Head of caudate nucleus (tissue), 42 donors: ENCODE data around the gene SIL1.

Experiments used
- DNase-seq, 42 donors: peaks; one replicate each; pipeline versions ENCODE4 v3.0.0 to v3.0.0-alpha.2; 2020 to 2021; ENCODE audit warnings: mixed read lengths in 7 of 42
- intact Hi-C: fragments of 100-400 bp; cut with DNase I; formaldehyde crosslinking; loops from one replicate; pipeline ENCODE4 v1.15.0; 2022

Gene SIL1

GRCh38 chr5:139149477-139150199, 48.5 kb downstream of the SIL1 start:
- no peak for DNase-seq
- intact Hi-C loops = no loop called here

- DNase-seq = no peak
- intact Hi-C loops = no loop called here
Measured at GRCh38 chr5:139148986-139149385, 49.2 kb downstream of the SIL1 start.

DNA sequence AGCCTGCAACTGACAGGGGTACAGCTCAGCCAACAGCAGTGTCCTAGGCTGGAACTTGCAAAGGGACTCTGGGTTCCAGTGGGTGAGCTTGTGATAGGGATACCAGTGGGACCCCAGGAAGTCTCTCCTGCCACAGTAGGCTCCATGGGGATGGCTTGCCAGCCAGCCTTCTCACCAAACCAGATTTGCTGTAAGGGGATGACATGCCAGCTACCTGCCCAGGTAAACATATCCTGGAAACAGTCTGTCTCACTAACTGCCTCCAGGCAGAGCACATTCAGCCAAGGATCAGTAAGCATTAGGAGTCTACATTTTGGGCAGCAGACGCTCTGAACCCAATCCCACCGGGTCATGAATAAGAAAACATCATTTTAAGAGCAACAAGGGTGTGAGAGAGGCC, 49.9 kb downstream of the SIL1 start:
- intact Hi-C loops = no loop called here
- DNase-seq = no peak

- intact Hi-C loops = no loop called here
- DNase-seq = peak in 22 of 42 donors; percentile 31 to 77 (median 55)
Measured at GRCh38 chr5:139147483-139148087, 50.6 kb downstream of the SIL1 start.

DNA sequence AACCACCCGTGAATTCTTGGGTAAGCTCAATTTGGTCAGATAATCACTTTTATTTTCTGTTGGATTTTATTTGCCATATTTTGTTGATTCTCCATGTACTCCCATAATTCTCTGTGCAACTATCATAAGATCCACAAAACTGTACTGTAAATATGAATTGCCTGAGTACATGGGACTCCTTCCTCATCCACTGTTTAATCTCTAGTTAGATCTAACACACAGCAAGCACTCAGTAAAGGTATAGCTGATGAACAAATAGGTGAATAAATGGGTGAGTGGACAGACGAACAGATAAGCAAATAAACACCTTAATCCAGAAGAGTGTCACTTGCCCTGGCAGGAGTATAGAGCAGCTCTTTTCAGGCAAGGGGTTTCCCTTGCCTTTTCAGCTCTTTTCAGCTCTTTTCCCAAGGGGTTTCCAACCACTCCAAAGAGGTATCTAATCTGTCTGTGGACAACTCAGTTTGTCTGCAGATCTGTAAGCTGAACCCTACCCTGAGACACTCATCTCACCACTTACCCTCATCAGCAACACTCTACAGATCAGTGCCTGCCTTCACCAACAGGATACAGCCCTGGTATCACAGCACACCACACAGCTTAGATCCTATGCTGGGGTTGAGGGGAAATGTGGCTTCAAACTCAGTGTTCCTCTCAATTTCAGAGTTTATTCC, 51.2 kb downstream of the SIL1 start:
- peak in 1 of 42 donors; percentile 0 for DNase-seq
- intact Hi-C loops = no loop called here

GRCh38 chr5:139141446-139142204, 56.5 kb downstream of the SIL1 start:
- DNase-seq = peak in 1 of 42 donors; percentile 21
- intact Hi-C loops = no loop called here

- peak in 16 of 42 donors; percentile 24 to 77 (median 52) for DNase-seq
- intact Hi-C loops = no loop called here
Measured at GRCh38 chr5:139140591-139141071, 57.5 kb downstream of the SIL1 start.

DNA sequence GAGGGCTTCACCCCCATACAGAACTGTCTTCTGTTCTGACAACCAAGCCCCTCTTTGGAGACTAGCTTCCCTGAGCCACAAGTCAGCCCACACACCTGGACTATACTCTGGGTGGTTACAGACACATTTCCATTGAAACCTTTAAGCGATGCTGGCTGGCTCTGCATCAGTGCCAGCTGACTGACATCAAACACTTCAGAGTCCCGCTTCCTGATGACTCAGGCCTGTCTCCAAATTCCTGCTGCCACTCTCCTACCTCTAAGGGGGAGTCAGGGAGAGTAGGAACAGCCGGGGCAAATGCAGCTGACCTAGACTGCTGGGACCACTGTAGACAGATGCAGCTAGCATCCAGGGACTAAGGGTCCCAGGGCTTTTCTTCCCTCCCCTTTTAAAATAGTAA, 59.4 kb downstream of the SIL1 start:
- DNase-seq = peak in 35 of 42 donors; percentile 23 to 82 (median 54)

DNA sequence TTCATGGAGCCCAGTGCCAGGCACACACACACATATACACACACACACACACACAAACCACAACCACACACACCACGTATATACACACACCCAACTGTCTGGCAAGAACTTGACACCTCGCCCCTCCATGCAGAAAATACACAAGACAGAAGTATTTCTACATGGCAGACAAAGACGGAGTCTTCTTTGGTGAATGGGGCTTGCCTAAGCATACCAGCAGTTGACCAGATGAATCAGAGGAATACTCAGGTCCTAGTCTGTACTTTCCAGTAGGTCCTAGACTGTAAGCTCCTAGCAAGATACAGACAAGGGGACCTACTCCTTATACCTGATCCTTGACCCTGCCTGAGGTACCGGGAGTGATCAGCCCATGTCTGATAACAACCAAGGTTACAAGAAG, 60.1 kb downstream of the SIL1 start:
- intact Hi-C loops = no loop called here
- DNase-seq = no peak

More for the DNA sequence above, 59.4 kb downstream of the SIL1 start:
- intact Hi-C loops = no loop called here

- peak in 11 of 42 donors; percentile 15 to 72 (median 53) for DNase-seq
- intact Hi-C loops = no loop called here
Measured at GRCh38 chr5:139137697-139138096, 60.5 kb downstream of the SIL1 start.

GRCh38 chr5:139134906-139135305, 63.3 kb downstream of the SIL1 start:
- intact Hi-C loops = no loop called here
- DNase-seq = no peak

DNA sequence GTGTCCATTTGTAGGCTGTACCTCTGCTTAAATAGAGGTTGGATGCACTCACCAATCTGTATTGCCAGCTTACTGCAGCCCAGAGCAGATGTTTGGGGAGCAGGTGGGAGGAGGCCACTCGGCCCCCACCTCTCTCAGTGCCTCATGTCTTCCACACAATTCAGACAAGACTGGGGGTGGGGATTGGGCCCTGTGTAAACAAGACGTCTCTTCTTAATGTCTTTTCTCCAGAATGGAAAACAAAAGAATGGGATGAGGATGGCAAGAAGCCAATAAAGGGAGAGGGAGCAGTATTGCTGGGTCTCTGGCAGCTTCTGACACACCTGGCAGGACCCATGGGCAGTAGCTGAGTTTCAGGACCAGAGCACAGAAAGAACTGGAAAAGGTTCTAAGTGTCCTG, 64.9 kb downstream of the SIL1 start:
- intact Hi-C loops = no loop called here
- DNase-seq = peak in 1 of 42 donors; percentile 19

GRCh38 chr5:139132515-139132914, 65.7 kb downstream of the SIL1 start:
- peak in 1 of 42 donors; percentile 27 for DNase-seq
- intact Hi-C loops = no loop called here

DNA sequence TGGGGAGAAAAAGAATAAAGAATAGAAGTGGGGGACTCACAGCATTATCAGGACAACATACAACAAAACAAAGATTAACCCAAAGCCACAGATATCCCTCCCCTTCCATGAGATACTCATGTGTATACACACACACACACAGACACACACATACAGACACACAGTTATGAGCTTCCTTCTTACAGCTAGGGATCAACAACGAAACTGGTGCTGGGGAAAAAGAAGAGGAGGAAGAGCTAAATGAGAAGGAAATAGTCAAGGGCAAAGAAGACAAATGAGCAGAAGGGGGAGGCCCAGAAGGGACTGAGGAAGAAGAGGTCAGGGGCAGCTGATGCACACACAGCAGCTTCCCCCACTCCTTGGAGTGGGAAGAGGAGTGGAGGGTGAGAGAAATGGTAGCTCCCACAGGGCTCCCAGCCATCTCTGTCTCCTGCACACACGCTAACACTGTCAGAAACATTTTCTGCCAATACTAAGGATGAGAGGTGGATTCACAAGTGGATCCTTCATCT, 66.2 kb downstream of the SIL1 start:
- peak in 2 of 42 donors; percentile 33 to 37 for DNase-seq
- intact Hi-C loops = no loop called here

- intact Hi-C loops = no loop called here
- DNase-seq = peak; percentile 32 to 86 (median 66)
Measured at GRCh38 chr5:139131465-139131864, 66.7 kb downstream of the SIL1 start.

DNA sequence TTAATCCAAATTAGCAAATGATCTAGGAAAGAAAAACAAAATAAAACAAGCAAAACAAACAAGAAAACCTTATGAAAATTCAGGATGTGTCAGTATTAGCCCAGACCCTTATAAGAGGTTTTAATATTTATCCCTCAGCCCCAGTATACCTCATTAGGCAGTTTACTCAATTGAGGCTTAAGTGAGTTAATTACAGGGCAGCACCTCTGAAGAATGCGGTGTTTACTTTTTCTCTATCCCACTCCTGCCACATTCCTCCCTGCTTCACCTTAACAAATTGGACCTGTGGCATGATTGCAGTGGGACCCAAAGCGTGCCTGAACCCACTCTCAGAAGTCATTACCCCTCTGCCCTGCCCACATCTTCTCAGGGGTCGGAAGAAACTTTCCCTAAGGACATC, 67.1 kb downstream of the SIL1 start:
- intact Hi-C loops = no loop called here
- no peak for DNase-seq

DNA sequence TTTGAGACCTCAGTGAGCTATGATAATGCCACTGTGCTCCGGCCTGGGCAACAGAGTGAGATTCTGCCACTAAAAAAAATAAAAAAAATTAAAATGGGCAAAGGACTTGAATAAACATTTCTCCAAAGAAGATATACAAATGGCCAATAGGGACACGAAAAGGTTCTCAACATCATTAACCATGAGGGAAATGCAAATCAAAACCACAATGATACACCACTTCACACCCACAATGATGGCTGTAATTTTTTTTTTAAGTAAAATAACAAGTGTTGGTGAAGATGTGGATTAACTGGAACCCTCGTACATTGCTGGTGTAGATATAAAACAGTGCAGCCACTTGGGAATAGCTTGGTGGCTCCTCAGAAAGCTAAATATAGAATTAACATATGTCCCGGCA, 68.0 kb downstream of the SIL1 start:
- peak in 1 of 42 donors; percentile 9 for DNase-seq
- intact Hi-C loops = no loop called here

DNA sequence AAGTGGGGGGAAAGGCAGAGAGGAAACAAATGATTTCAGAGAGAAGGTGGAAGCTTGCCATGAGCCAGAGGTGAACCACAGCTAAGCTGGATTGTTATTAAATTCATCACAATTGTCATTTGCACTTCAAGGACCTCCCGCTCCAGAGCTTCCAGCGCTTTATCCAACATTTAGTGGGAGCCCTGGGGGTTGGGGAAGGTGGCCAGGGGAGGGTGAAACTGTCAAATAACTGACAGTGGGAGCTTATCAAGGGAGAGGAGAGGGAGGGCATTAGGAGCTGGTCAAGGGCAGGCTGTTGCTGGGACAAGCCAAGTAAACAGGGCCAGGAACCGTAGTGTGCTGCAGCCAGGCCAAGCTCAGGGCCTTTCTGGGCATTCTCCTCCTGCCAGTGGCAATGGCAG, 71.5 kb downstream of the SIL1 start:
- DNase-seq = peak in 5 of 42 donors; percentile 19 to 43 (median 29)
- intact Hi-C loops = no loop called here

- DNase-seq = no peak
- intact Hi-C loops = no loop called here
Measured at GRCh38 chr5:139125991-139126390, 72.2 kb downstream of the SIL1 start.
